Right lobe of liver (tissue), 4 donors: ENCODE results near the gene RPTOR.

Experiments
- CTCF ChIP-seq, 4 donors: fragments of 200-600 bp in 3 of 4; fragments of 450-650 bp in 1 of 4; IDR thresholded peaks; one replicate each; pipeline versions ENCODE4 v1.5.1 to v1.8.0; 2016 to 2022; ENCODE audit warnings: antibody characterized with exemption in 4 of 4, mild to moderate bottlenecking in 2 of 4
- POLR2A ChIP-seq: fragments of 450-650 bp; IDR thresholded peaks from one replicate; pipeline ENCODE4 v1.6.1; 2017; ENCODE audit warnings: antibody characterized with exemption, mild to moderate bottlenecking
- donor health status: DM: no; HTN: no; CAD: no.
- donor health status: DM: no; HTN: no; CAD: no.
- donor health status: DM: no; HTN: yes; CAD: no.

GRCh38 chr17:80843741-80844156 lies 299.1 kb downstream of the RPTOR start:
- TF ChIP-seq CTCF (IDR thresholded peaks at IDR 0.05): no peak
- no peak for TF ChIP-seq POLR2A
